Esophagus muscularis mucosa (tissue), 4 donors: ENCODE results near the gene CLIP4.

Experiments
- EP300 ChIP-seq: sonication (generic); formaldehyde crosslinking; IDR thresholded peaks from one replicate; pipeline ENCODE4 v1.6.1; 2017; ENCODE audit warnings: antibody characterized with exemption
- POLR2A ChIP-seq: fragments of 450-650 bp; IDR thresholded peaks from one replicate; pipeline ENCODE4 v1.6.1; 2017; ENCODE audit warnings: antibody characterized with exemption, moderate library complexity, mild to moderate bottlenecking, low read depth
- POLR2AphosphoS5 ChIP-seq, 2 donors: sonication (generic); formaldehyde crosslinking; IDR thresholded peaks; one replicate each; pipeline ENCODE4 v1.6.1; 2017; ENCODE audit warnings: antibody characterized with exemption in 2 of 2
- TF ChIP-seq, protein P1 (sequence below), 3 experiments: fragments of 200-600 bp in 2 of 3; fragments of 450-650 bp in 1 of 3; sonication (generic) in 2 of 3; IDR thresholded peaks; one replicate each; pipeline ENCODE4 v1.5.1; 2017 to 2019; ENCODE audit warnings: antibody characterized with exemption in 3 of 3, mild to moderate bottlenecking in 2 of 3, moderate library complexity in 1 of 3

- TF ChIP-seq POLR2A (no peak), POLR2AphosphoS5 (IDR thresholded peaks at IDR 0.05) (no peak), EP300 (no peak)
- TF ChIP-seq, protein P1, sequence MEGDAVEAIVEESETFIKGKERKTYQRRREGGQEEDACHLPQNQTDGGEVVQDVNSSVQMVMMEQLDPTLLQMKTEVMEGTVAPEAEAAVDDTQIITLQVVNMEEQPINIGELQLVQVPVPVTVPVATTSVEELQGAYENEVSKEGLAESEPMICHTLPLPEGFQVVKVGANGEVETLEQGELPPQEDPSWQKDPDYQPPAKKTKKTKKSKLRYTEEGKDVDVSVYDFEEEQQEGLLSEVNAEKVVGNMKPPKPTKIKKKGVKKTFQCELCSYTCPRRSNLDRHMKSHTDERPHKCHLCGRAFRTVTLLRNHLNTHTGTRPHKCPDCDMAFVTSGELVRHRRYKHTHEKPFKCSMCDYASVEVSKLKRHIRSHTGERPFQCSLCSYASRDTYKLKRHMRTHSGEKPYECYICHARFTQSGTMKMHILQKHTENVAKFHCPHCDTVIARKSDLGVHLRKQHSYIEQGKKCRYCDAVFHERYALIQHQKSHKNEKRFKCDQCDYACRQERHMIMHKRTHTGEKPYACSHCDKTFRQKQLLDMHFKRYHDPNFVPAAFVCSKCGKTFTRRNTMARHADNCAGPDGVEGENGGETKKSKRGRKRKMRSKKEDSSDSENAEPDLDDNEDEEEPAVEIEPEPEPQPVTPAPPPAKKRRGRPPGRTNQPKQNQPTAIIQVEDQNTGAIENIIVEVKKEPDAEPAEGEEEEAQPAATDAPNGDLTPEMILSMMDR (IDR thresholded peaks at IDR 0.05) = no peak
These were observed 4.0 kb downstream of the CLIP4 start for GRCh38 chr2:29119211-29119610.
